GM18502 (cell line): Measurements from ENCODE around the gene AFAP1L2.

Source experiments
- ATAC-seq: cut with Tn5 transposase; IDR thresholded peaks from one replicate; pipeline ENCODE4 v1.9.1; 2021; ENCODE audit warnings: mild to moderate bottlenecking; ENCODE audit not compliant: unreplicated experiment, poor library complexity

Gene AFAP1L2, protein sequence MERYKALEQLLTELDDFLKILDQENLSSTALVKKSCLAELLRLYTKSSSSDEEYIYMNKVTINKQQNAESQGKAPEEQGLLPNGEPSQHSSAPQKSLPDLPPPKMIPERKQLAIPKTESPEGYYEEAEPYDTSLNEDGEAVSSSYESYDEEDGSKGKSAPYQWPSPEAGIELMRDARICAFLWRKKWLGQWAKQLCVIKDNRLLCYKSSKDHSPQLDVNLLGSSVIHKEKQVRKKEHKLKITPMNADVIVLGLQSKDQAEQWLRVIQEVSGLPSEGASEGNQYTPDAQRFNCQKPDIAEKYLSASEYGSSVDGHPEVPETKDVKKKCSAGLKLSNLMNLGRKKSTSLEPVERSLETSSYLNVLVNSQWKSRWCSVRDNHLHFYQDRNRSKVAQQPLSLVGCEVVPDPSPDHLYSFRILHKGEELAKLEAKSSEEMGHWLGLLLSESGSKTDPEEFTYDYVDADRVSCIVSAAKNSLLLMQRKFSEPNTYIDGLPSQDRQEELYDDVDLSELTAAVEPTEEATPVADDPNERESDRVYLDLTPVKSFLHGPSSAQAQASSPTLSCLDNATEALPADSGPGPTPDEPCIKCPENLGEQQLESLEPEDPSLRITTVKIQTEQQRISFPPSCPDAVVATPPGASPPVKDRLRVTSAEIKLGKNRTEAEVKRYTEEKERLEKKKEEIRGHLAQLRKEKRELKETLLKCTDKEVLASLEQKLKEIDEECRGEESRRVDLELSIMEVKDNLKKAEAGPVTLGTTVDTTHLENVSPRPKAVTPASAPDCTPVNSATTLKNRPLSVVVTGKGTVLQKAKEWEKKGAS

DNA sequence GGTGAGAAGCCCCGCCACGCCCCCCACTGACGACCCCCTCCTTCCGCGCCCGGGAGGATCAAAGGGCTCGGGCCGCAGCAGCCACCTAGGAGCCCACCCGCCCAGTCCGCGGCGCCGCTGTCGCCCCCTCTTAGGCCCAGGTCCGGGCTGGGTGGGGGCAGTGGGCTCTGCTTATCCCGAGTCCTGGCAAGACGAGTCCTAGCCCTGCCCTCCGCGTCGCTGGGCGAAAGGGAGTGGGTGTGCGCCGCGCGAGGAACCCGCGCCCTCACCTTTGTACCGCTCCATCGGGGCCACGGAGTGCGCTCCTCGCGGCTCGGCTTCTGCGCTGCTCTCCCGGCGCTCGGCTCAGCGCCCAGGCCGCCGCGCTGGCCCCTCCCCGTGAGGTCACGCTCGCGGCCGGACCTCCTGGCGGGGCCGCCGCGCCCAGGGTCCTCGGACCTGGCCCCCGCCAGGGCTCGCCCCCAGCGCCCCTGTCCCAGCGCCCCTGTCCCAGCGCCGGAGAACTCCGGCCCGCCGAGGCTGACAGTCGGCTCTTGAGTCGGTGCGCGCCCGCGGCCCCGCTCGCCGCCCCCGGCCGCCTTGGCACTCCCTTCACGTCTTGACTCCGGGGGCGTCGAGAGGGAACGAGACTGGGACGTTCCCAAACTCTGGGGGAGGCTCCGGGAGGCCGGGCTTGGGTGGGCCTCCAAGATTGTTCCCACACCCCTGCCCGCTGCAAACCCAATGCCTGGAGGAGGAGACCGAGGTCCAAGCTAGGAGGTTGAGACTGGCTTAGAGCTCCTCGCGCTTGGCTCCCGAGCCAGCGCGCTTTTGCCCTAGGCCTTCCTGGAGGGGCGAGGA is at the start of gene AFAP1L2:
Gene AFAP1L2, minus strand, starts transcription at position 332 of the 840 bp plus-strand sequence. Its CDS starts 47 bp downstream, at position 285.
- no peak for ATAC-seq

DNA sequence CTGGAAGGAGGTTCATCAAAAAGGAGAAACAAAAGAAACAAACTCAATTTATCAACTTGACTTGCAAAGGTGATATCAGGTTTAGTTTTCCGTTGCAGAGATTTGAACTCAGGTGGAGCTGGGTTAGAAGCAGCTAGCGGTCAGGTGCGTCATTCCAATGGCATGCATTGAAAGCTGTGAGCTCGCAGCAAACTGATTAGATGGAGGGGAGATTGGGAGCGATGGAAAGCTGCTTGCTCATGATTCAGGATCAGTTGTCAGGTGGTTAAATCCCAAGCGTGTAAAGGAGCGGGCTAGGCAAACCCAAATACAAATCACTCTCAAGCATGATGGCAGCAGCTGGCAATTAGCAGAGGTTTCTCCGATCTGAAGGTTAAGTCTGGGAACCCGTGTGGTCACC is 49.3 kb upstream of the AFAP1L2 start:
- no peak for ATAC-seq

DNA sequence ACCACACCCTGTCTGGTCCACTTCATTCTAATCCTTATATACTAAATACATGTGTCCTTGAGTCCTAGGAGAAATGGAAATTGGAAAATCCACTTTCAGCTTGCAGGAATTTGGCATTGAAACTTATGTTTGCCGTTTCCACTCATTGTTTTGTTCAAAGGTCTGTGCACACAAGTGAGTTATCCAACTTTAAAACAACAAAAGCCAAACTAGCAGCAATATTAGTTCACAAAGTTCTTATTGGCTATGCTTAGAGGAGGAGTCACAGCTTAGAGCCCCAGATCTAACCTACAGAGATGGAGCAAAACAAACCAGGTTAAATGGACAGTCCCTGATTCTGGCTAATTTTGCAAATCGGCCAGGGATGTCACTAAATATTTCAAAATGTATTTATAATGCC is 44.6 kb upstream of the AFAP1L2 start:
- no peak for ATAC-seq

DNA sequence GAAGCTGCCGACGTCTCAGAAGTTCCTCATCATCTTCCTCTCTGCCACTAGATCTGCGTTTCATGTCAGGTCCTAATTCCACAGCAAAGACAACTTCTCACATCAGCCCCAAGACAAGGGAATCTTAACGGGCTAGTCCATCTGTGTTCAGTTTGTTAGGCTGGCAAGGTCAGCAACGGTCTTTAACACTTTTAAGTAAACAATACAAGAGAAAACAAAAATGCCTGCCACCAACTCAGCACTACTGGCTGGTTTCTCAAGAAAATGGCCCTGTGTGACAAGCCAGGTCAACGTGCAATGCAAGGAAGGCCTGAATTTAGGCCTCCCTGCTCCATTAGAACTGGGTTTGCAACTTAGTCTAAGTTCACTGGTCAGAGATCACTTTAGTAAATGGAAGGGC is 41.0 kb upstream of the AFAP1L2 start:
- ATAC-seq = no peak

DNA sequence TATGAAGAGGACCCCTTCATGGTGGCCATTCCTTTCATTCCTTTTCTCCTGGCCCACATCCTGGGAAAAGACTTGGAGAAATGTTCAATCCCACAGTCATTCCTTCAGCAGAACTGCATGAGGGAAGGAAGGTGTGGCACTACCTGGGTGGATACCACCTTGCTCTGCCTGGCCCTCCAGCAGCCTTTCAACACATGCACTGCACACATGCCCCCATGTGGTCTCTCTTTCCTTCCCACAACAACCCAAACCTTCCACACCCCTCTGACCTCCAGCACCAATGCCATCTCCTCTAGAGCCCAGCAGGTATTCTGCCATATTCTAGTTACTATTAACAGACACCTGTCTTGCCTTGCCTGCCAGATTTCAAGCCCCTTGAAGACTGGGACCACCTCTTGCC is 40.5 kb upstream of the AFAP1L2 start:
- ATAC-seq = no peak

DNA sequence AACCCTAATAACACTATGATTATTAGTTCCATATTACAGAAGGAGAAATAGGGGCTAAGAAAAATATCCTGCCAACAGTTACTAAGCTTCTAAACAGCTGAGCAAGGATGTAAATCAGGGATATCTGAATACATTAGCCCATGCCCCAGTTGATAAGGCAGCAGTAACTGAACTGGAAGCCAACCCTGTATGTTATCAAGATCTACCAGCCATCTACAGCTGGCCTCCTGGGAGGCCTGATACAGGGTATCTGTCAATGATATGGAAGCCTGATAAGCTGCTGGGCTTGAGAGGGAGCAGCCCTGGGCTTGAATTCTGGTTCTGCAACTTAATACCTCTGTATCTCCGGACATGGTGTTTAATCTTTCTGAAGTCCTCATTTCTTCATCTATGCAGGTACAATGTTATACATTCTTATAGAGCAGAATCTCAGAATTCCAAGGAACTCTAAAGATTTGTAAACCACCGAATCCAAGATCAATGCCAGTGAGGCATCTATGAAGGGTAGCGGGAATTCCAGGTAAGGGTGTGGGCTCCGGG is 37.9 kb upstream of the AFAP1L2 start:
- ATAC-seq = no peak

DNA sequence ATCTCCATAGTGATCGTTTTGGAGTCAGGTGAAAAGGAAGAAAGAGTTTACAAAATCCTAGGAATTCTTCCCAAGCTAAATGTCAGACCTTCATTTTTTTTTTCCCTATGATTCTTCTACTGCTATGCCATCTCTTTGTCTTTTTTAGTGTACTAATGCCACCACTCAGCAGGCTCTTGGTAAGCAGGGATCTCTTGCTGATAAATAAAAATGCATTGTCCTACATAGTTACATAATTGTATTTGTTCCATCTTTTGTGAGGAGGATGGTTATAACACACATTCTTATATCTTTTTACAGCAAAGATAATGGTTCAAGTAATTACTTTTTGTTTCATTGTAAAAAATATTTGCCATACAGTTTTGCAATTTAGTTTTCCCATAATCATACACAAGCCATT is 36.8 kb upstream of the AFAP1L2 start:
- ATAC-seq = no peak

DNA sequence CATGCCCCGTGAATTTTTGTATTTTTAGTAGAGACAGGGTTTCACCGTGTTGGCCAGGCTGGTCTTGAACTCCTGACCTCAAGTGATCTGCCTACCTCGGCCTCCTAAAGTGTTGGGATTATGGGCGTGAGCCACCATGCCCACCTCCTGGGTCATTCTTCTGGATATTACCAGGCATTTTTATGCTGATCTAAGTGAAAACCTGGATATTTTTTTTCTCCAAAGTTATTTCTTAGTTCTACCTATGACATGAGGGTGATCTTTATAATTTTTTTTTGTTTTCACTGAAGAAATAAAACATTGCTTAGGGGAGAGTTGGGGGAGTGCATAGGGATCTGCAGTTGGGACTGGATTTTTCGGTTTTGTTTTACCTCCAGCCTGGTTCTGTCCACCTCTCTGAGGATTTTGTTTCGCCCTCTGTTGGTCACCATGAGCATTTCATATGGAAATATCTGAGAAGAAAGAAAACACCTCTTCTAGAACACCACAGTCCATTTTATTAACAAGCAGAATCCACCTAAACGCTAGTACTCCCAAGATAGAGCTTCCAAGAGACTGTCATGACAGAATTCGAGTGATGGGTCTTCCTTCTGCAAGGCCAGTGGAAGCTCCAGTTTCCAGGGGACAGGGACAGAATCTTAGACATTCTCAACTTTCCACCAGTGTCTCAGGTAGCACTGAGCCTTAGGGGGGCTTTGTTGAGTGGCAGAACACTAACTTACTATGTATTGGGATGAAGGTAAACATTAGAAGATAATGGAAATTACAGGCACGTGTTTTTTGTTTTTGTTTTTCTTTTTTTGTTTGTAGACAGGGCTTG is 33.4 kb upstream of the AFAP1L2 start:
- ATAC-seq = no peak

DNA sequence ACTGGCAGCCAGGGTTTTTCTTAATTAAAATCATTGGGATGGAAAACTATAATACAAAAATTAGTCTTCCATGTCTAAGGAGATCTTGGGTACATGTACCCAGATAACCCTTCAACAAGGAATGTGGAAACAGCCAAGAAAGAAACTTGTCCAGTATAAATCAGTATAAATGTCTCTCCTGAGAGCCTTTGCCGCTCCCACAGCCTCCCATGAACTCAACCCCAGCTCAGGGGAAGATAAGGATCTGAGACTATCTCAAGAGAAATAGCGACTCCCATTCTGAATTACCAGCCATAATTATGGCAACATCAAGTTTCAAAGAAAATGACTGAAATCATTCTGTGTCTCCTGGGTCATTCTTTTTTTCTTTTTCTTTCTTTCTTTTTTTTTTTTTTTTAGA is 32.6 kb upstream of the AFAP1L2 start:
- no peak for ATAC-seq

DNA sequence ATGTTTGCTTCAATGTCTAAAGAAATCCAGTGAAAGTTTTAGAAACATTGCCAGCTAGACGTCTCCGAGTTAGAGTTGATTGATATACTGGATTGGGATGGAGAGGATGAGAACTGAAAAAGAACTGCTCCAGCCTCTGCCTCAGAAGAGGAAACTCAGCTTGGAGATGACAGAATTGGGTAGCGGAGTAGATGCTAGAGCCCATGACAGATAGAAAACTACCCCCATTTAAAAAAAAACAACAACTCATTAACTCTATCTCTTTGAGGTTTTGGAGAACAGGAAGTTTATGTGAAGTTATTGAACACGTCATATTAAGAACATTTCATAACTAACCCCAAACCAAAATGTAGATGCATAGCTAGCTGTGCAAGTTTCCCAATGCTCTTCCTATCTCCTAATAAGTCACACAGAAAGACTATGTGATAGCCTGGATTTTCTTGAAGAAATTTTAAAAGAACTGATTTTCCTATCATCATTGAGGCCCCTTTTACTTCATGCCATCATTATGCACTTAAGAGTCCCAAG is 28.3 kb upstream of the AFAP1L2 start:
- no peak for ATAC-seq

DNA sequence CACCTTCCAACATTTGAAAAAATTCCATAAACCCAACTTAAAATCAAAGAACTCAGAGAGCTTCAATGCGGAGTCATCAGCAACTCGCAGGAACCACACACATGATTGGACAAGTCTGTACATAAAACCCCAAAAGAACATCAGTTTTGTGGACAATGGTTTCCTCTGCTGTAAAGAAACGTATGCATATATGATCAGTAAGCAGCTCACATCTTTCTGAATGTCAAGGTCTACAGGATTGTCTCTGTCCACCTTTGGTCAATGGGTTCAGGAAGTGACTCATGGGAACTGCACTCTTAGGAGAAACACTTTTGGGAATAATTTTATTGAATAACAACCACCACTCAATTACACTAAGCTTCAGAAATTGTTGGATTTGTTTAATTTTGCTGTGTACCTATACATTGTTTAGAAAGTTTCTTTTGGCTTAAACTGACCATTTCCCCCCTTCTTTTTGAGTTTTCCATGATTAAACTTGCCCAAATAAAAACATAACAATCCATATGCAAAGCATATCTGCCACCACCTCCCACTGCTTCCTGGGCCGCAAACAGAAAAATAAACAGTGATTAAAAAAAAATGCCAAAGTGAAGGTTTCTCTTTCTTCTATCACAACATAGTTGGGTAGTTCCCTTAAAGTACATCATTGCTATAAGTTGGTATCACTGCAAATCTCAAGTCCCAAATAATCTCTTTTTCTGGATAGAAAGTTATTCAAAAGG is 27.3 kb upstream of the AFAP1L2 start:
- ATAC-seq = no peak

DNA sequence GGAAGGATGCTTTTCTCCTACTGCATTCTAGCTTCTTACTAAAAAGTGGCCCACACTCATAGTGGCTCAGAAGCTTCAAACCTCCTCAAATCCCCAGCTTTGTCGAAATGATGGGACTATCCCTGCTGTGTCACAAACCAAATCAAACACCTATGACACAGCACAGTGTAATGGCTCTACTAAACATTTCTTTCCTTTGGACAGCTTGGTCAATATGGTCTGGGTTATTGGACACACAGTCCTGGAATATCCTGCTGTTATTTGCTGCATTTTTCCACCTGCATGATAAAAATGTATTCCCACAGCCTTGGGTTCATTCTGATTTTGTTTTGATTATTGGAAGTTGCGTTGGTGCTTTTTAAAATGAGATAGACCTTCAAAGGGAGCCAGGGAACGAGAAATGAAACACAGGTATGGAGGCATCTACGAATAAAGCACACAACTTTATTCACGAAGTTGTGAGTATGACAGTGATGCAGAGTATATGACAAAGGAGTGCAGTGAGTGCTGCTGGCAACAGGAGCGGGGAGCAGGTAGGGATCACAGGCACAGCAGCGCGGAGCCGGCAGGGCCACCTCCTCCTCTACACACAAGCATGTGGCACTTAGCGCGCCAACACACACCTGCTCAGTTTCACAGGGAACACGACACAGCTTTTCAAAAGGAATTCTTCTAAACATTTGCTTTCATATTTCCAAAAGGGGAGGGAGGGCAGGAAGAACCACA is 26.5 kb upstream of the AFAP1L2 start:
- ATAC-seq = no peak

DNA sequence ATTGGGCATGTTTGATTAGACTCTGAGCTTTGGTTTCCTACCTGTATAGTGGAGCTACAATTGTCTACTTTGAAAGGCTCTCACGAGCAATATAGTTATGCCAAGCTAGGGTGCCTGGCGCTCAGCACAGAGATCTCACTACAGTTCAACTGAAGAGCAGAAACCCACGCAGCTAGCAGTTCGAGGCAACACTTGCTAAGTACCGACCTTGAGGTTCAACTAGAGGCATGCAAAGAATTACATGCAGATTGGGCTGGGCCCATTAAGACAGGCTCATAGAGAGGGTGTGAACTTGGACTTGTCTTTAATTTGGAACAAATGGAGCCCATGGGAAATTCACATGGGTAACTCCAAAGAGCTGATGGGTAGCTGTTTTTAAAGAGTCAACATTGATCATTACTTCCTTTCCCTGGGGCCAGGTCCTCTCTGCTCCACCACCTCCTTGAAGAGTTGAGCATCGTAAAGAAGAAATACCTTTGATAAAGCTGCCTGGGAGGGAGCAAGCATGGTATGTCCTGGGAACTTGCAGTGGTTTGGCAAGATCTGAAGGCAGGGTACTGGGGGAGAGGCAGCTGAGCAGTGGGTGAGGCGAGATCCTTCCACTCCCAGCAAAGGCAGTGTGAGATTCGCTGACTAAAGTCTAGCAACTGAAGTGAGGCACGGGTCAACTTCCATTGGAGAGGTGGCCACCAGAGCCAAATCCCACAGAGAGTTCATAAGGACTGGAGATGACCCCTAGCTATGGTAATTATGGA is 25.5 kb upstream of the AFAP1L2 start:
- ATAC-seq = no peak

DNA sequence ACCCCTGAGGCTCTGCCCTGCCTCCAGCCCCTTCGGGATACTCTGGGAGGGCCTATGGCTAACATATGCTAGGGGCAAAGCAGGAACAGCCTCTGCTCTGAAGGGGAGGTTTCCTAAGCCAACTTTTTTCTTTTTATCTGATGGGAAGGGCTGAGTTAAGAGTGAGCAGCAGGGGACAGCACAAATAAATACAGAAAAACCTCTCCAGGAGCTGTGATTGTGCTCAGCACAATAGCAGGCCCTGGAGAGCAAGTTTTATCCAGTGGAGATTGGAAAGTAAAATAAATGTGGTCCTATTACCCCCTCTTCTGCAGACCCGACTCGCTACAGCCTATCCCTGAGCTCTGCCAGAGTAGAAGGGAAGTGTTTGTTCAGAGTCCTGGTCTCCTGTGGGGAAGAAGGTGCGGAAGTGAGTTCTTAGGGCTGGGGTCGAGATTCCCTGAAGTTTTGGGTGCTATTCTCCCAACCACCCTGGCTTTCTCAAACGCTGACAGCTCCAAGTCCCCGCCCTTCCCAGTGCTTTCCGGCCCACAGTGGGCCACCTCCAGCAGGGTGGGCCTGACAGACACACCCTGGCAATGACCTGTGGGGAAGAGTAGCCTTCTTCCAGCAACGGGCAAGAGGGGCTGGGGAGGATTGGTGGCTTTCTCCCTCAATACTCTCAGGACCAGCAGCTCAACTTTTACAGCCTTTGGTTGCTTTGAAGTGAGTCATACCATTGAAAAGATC is 23.0 kb upstream of the AFAP1L2 start:
- no peak for ATAC-seq

DNA sequence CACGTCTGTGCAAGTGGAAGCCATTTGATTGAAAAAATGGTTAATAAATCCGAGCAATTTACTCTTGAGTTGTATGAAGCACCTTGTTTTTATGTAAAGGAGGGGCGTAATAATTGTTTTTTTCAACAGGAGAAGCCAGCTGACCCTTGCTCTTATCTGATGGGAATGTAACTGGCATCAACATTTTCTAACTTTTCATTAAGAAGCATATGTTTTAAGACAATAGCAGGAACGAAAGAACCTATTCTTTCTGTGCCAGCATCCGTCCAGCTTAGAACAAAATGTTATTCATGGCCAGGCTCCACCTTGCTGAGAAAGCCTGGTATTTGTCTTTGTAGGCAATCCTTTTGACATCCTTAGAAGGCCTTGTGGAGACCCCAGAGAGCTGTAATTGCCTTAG is 22.2 kb upstream of the AFAP1L2 start:
- ATAC-seq = no peak

DNA sequence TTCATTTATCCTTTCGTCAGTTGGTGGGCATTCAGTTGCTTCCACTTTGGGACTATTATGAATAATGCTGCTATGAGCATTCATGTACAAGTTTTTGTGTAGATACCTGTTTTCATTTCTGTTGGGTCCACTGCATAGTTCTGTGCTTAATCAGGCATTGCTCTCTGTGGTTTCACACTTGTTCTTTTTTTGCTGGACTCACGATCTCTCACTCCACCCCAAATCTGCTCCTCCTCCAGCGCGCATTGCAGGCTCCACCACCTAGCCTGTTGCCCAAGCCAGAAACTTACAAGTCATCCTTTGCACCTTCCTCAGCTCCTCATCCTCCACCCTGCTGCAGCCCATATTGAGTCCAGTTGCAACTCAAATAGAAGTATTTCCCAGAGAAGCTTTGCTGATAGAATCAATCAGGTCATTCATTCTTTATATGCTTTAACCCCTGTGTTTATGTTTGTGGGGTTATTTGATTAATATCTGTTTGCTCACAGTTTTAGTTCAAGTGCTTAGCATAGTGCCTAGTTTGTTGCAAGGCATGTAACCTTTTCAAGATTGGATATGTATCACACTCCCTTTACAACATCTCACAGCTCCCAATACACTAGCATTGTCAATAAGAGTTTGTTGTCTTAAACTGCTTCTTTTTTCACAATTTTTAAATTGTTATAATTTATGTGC is 16.6 kb upstream of the AFAP1L2 start:
- ATAC-seq = no peak
